ENCODE data around the gene SMIM29.

GRCh38 chr6:34226731-34227586 lies 21.8 kb downstream of the SMIM29 start:
- TF ChIP-seq CTCF (IDR thresholded peaks at IDR 0.05; ENCODE audit: low read depth, low read length, poor library complexity, severe bottlenecking) (peak; percentile 17), EZH2phosphoT487 (IDR thresholded peaks at IDR 0.05; ENCODE audit: borderline replicate concordance, low read length) (no peak)

Measured in DOHH2 (cell line).